Measurements from ENCODE around the gene BCAM.

The BCAM gene

DNA sequence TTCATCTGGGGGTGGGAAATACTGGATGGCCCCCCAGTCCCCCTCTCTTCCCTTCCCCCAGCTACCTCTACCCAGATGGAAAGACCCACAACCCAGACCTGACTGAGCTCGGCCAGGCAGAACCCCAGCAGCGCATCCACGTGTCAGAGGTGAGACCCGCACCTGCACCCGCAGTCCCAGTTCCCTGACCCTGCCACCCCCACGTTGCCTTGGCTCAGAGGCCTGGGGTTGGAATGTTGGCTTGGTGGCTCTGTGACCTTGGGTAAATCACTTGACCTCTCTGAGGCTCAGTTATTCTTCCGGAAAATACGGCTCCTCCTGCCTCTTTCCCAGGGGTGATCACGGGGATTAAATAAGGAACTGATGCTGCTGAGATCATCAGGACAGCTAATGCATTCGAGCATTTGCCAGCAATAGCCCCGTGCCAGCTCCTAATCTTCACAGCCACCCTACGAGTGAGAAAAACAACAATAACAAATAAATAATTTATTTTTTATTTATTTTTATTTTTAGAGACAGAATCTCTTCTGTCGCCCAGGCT lies 18.9 kb upstream of the BCAM start:
- no peak for DNase-seq (ENCODE audit: low read depth, low spot score)

DNA sequence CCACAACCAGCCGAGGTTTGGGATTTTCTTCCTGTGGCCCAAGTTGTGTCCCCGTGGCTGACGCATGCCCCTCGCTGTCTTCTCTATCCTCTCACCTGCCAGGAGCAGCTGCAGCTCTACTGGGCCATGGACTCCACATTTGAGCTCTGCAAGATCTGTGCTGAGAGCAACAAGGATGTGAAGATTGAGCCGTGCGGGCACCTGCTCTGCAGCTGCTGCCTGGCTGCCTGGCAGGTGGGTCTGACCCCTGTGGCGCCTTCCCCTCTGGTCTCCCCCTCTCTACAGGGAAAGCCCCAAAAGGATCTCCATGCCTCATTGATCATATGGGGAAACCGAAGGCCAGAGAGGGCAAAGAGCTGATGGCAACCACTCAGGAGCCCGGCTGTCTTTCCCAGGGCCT lies 16.6 kb upstream of the BCAM start:
- no peak for DNase-seq (ENCODE audit: low read depth, low spot score)

DNA sequence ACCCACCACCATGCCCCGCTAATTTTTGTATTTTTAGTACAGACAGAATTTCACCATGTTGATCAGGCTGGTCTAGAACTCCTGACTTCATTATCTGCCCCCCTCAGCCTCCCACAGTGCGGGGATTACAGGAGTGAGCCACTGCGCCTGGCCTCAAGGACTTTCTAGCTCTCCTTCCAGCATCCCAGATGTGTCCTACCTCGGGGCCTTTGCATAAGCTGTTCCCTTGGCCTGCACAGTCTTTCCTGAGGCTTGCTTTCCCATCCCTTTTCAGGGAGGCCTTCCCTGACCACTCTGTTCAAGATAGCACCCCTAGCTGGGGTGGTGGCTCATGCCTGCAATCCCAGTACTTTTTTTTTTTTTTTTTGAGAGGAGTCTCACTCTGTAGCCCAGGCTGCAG lies 14.3 kb upstream of the BCAM start:
- no peak for DNase-seq (ENCODE audit: low read depth, low spot score)

GRCh38 chr19:44795398-44795987 lies 13.4 kb upstream of the BCAM start:
- no peak for DNase-seq (ENCODE audit: low read depth, low spot score)

DNA sequence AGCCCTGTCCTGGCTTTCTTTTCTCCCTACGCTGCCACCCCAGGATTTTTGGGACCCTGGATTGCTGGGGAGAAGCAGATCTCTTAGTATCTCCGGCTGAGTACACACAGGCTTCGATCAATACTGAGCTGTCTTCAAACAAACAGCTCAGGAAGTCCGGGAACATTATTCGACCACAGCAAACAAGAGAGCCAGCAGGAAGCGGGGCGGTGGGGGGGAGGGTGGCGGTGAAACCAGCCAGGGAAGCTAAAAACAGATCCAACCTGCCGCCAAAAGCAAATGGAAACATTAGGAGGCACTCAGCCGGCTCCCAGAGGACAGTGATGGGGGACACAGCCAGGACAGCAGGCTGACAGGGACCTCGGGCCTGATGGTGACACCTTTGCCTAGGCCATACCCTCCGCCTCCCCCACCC lies 12.2 kb upstream of the BCAM start:
- DNase-seq (ENCODE audit: low read depth, low spot score), result no peak

- DNase-seq (ENCODE audit: low read depth, low spot score), result no peak
Observed at GRCh38 chr19:44799627-44800346, 9.1 kb upstream of the BCAM start.

DNA sequence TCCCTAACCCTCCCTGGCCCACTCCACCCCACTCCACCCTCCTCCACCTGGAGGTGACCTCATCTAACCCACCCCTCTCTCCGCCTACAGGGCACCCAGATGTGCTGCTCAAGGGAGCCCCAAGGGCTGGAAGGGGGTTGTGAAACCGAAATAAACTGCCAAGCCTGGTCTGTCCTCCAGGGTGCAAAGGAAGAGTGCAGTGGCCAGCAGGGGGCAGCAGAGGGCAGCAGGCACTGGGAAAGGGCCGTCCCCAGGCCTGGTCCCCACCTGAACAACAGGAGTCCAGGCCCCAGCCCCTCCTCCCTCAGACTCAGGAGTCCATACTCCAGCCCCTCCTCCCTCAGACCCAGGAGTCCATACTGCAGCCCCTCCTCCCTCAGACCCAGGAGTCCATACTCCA lies 8.4 kb upstream of the BCAM start:
- peak; percentile 31 for DNase-seq (ENCODE audit: low read depth, low spot score)

- no peak for DNase-seq (ENCODE audit: low read depth, low spot score)
Observed at GRCh38 chr19:44803442-44804428, 5.2 kb upstream of the BCAM start.

GRCh38 chr19:44806291-44806690 lies 2.6 kb upstream of the BCAM start:
- DNase-seq (ENCODE audit: low read depth, low spot score), result no peak

DNA sequence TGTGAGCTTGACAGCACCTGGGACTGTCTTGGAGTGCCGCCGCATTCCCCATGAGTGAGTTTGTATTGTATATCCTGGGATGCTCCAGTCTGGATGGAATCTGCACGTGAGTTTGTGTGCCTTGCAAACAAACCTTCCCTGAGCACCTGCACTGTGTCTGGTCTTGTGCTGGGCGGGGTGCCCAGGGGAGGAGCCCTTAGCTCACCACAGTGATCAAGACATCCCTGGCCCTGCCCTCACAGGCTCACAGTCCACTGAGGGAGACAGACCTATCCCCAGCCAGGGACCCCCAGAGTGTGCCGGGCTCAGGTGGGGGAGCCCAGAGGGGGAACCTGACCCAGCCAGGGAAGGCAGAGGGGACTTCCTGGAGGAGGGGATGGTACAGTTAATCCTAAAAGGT lies 1.7 kb upstream of the BCAM start:
- no peak for DNase-seq (ENCODE audit: low read depth, low spot score)

DNA sequence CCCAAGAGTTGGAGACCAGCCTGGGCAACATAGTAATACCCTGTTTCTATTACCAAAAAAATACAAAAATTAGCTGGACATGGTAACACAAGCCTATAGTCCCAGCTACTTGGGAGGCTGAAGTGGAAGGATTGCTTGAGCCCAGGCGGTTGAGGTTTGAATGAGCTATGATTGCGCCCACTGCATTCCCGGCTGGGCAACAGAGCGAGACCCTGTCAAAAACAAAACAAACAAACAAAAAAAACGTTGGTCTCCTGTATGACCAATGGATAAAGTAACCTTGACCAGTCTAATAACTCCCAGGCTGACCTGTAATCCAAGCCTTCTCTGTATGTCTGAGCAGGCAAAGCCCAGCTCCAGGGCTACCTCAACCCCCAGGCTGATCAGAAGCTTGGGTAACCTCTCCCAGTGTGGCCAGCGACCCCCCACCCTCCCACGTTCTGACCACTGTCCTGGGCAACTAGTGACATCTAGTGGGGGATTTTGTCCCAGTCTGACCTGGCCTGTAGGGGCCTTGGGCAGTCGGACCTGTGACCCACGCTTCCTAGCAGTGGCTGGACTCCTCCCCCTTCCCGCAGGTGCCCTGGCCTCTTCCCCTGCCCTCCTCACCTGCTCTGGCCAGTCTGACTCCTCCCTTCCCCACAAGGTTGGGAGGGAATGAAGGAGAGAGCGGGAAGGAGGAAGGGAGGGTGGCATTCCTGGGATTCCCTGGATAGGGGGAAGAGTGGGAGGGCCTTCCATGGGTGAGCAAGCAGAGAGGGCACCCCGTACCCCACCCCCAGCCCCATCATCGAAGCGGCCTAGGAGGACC lies 1.0 kb upstream of the BCAM start:
- DNase-seq (ENCODE audit: low read depth, low spot score), result no peak

- no peak for DNase-seq (ENCODE audit: low read depth, low spot score)
Observed at GRCh38 chr19:44809577-44810233, 802 bp downstream of the BCAM start.

- DNase-seq (ENCODE audit: low read depth, low spot score), result no peak
Observed at GRCh38 chr19:44810234-44811121, 1.6 kb downstream of the BCAM start.

GRCh38 chr19:44811122-44811419 lies 2.2 kb downstream of the BCAM start:
- DNase-seq (ENCODE audit: low read depth, low spot score), result no peak

DNA sequence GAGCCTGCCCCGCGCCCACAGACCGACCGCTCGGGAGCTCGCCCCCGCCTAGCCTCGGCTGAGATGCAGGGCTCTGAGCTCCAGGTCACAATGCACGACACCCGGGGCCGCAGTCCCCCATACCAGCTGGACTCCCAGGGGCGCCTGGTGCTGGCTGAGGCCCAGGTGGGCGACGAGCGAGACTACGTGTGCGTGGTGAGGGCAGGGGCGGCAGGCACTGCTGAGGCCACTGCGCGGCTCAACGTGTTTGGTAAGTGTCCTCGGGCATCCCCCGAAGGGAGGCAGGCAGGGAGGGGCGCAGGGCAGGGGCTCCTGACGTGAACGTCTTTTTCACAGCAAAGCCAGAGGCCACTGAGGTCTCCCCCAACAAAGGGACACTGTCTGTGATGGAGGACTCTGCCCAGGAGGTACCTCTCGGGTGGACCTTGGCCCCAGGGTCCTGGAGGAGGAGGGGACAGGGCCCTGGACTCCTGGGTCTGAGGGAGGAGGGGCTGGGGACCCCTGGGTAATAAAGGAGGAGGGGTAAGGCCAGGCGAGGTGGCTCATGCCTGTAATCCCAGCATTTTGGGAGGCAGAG lies 3.3 kb downstream of the BCAM start:
- no peak for DNase-seq (ENCODE audit: low read depth, low spot score)

DNA sequence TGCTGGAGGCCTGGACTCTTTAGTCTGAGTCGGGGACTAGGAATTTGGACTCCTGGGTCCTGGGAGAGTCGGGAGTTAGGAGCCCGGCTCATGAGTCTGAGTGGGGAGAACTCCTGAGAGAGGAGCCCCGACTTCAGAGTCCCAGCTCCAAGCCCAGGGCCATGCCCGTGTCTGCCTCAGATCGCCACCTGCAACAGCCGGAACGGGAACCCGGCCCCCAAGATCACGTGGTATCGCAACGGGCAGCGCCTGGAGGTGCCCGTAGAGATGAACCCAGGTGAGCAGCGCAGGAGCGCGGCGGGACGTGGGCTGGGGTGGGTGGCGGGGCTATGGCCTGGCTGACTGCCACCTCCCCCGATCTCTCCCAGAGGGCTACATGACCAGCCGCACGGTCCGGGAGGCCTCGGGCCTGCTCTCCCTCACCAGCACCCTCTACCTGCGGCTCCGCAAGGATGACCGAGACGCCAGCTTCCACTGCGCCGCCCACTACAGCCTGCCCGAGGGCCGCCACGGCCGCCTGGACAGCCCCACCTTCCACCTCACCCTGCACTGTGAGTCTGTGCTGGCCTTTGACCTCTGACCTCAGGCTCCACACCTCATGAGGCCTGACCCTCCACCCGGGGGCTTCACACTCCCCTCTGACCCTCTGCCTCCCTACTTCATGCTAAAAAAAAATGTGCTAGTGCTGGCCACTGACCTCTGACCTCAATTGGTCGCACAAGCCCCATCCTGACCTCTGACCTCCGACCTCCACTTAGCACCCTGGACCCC lies 4.4 kb downstream of the BCAM start:
- no peak for DNase-seq (ENCODE audit: low read depth, low spot score)

- DNase-seq (ENCODE audit: low read depth, low spot score), result no peak
Observed at GRCh38 chr19:44813841-44814470, 5.1 kb downstream of the BCAM start.

GRCh38 chr19:44814517-44814916 lies 5.6 kb downstream of the BCAM start:
- DNase-seq (ENCODE audit: low read depth, low spot score), result no peak

All from brain pericyte (primary cell).